Measurements from ENCODE around the gene TMEM256.

DNA sequence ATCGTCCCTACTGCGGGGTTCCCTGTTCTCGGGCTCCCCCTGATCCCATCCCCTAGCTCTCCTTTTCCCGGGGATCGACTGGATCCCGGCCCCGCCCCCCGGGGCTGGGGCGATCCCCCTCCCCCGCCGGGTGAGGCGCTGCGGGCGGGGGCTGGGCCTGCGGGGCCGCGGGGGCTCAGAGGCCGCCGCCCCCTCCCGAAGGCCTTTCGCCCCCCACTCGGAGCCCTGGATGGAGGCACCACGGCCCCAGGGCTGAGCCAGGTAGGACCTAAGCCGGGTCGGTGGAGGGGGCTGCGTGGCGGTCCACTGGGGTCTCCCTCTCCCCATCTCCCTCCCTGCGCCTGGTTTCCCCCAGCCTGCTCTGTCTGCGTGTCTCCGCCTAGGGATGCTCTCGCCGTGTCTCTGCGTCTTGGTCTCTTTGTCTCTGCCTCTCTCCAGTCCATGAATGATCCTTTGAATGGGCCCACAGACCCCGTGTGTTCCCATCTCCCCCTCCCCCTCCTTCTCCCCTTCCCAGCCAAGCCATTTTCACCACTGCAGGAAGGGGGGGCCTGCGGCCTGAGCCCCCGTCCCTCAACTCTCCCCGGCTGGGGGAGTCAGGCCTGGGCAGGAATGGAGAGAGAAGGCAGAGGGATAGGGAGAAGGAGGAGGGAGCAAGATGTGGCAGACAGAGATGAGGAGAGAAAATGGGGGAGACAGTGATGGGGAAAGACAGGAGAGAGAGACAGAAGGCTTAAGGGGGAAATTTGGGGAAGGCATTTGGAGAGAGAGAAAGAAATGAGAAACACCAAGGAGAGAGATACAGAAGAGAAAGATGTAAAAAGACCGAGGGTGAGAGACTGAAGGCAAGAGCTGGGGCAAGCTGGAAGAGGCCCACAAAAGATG is 1.7 kb upstream of the TMEM256 start:
- TF ChIP-seq, protein P1, sequence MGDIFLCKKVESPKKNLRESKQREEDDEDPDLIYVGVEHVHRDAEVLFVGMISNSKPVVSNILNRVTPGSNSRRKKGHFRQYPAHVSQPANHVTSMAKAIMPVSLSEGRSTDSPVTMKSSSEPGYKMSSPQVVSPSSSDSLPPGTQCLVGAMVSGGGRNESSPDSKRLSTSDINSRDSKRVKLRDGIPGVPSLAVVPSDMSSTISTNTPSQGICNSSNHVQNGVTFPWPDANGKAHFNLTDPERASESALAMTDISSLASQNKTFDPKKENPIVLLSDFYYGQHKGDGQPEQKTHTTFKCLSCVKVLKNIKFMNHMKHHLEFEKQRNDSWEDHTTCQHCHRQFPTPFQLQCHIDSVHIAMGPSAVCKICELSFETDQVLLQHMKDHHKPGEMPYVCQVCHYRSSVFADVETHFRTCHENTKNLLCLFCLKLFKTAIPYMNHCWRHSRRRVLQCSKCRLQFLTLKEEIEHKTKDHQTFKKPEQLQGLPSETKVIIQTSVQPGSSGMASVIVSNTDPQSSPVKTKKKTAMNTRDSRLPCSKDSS (IDR thresholded peaks at IDR 0.05; ENCODE audit: low read depth, partially characterized antibody), result no peak
- TF ChIP-seq DDX20 (tag; IDR thresholded peaks at IDR 0.05; ENCODE audit: low read depth) (no peak), SMARCA4 (IDR thresholded peaks at IDR 0.05) (no peak), POLR2A (conservative IDR thresholded peaks at IDR 0.05) (no peak), LEF1 (IDR thresholded peaks at IDR 0.05) (no peak), SMAD1 (IDR thresholded peaks at IDR 0.05; ENCODE audit: low read depth, low read length, partially characterized antibody) (no peak), TBL1XR1 (IDR thresholded peaks at IDR 0.05; ENCODE audit: low read length in 2 of 2) (no peak), NR2C2 (CRISPR knock-in tag; IDR thresholded peaks at IDR 0.05) (no peak), NR2C2 (tag; IDR thresholded peaks at IDR 0.05) (no peak)
- TF ChIP-seq, protein P2, sequence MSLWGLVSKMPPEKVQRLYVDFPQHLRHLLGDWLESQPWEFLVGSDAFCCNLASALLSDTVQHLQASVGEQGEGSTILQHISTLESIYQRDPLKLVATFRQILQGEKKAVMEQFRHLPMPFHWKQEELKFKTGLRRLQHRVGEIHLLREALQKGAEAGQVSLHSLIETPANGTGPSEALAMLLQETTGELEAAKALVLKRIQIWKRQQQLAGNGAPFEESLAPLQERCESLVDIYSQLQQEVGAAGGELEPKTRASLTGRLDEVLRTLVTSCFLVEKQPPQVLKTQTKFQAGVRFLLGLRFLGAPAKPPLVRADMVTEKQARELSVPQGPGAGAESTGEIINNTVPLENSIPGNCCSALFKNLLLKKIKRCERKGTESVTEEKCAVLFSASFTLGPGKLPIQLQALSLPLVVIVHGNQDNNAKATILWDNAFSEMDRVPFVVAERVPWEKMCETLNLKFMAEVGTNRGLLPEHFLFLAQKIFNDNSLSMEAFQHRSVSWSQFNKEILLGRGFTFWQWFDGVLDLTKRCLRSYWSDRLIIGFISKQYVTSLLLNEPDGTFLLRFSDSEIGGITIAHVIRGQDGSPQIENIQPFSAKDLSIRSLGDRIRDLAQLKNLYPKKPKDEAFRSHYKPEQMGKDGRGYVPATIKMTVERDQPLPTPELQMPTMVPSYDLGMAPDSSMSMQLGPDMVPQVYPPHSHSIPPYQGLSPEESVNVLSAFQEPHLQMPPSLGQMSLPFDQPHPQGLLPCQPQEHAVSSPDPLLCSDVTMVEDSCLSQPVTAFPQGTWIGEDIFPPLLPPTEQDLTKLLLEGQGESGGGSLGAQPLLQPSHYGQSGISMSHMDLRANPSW (CRISPR knock-in tag; IDR thresholded peaks at IDR 0.05), result no peak
- TF ChIP-seq, protein P3, sequence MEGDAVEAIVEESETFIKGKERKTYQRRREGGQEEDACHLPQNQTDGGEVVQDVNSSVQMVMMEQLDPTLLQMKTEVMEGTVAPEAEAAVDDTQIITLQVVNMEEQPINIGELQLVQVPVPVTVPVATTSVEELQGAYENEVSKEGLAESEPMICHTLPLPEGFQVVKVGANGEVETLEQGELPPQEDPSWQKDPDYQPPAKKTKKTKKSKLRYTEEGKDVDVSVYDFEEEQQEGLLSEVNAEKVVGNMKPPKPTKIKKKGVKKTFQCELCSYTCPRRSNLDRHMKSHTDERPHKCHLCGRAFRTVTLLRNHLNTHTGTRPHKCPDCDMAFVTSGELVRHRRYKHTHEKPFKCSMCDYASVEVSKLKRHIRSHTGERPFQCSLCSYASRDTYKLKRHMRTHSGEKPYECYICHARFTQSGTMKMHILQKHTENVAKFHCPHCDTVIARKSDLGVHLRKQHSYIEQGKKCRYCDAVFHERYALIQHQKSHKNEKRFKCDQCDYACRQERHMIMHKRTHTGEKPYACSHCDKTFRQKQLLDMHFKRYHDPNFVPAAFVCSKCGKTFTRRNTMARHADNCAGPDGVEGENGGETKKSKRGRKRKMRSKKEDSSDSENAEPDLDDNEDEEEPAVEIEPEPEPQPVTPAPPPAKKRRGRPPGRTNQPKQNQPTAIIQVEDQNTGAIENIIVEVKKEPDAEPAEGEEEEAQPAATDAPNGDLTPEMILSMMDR (IDR thresholded peaks at IDR 0.05 in 2 of 3, conservative IDR thresholded peaks at IDR 0.05 in 1 of 3; ENCODE audit: insufficient read depth in 2 of 3, low read depth in 1 of 3, low read length in 3 of 3), result no peak
- TF ChIP-seq, protein P4, sequence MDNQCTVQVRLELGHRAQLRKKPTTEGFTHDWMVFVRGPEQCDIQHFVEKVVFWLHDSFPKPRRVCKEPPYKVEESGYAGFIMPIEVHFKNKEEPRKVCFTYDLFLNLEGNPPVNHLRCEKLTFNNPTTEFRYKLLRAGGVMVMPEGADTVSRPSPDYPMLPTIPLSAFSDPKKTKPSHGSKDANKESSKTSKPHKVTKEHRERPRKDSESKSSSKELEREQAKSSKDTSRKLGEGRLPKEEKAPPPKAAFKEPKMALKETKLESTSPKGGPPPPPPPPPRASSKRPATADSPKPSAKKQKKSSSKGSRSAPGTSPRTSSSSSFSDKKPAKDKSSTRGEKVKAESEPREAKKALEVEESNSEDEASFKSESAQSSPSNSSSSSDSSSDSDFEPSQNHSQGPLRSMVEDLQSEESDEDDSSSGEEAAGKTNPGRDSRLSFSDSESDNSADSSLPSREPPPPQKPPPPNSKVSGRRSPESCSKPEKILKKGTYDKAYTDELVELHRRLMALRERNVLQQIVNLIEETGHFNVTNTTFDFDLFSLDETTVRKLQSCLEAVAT (IDR thresholded peaks at IDR 0.05), result no peak
